Stimulated activated naive B cell treated with anti-CD40 and anti-IgM and Interleukin-4, amounts not matched to agents 10 μg/mL and 1 μg/mL and 100 μg/mL, for 72 hours (primary cell): ENCODE data around the gene DMBX1.

Source experiments
- ATAC-seq, 2 donors: fragments of 150-1000 bp; cut with Tn5 transposase; replicated peaks; 2 replicates each; pipeline ENCODE4 v1.10.0; 2021; ENCODE audit warnings: moderate library complexity in 1 of 2
- DNase-seq: peaks from one replicate; pipeline ENCODE4 v3.0.0; 2021
- H3K27ac Mint-ChIP-seq: one replicate; pipeline ENCODE4 v1.8.0; 2022; ENCODE audit warnings: mild to moderate bottlenecking, mixed read lengths
- H3K27me3 Mint-ChIP-seq, 2 donors: one replicate each; pipeline ENCODE4 v1.8.0; 2022; ENCODE audit warnings: mixed read lengths in 2 of 2
- H3K36me3 Mint-ChIP-seq, 2 donors: one replicate each; pipeline ENCODE4 v1.8.0; 2022; ENCODE audit warnings: mixed read lengths in 2 of 2, mild to moderate bottlenecking in 1 of 2
- H3K4me1 Mint-ChIP-seq, 2 donors: one replicate each; pipeline ENCODE4 v1.8.0; 2022; ENCODE audit warnings: mixed read lengths in 2 of 2, mild to moderate bottlenecking in 1 of 2
- H3K4me3 Mint-ChIP-seq, 2 donors: one replicate each; pipeline ENCODE4 v1.8.0; 2022; ENCODE audit warnings: mild to moderate bottlenecking in 2 of 2, mixed read lengths in 2 of 2, moderate library complexity in 1 of 2
- H3K9me3 Mint-ChIP-seq, 2 donors: one replicate each; pipeline ENCODE4 v1.8.0; 2022; ENCODE audit warnings: mixed read lengths in 2 of 2, mild to moderate bottlenecking in 1 of 2

The DMBX1 gene

GRCh38 chr1:46493316-46494032 is 3.8 kb downstream of the DMBX1 start:
- no peak for ATAC-seq
- DNase-seq: no peak
- peaks cover 19 to 22% of the 10 kb centered on the region in 2 donors for H3K4me1 Mint-ChIP-seq
- peaks cover 79 to 92% of the 10 kb centered on the region in 2 donors for H3K27me3 Mint-ChIP-seq
- H3K9me3 Mint-ChIP-seq: no peaks in the 10 kb centered on the region
- H3K4me3 Mint-ChIP-seq: no peak overlapping the region
- H3K36me3 Mint-ChIP-seq: peaks cover 0 to 5% of the 10 kb centered on the region in 2 donors
- H3K27ac Mint-ChIP-seq: no peak overlapping the region

- Mint-ChIP-seq H3K36me3 (peaks cover 0 to 3% of the 10 kb centered on the region in 2 donors), H3K27me3 (peaks cover 72 to 86% of the 10 kb centered on the region in 2 donors), H3K4me3 (no peak overlapping the region), H3K9me3 (no peaks in the 10 kb centered on the region), H3K27ac (no peak overlapping the region), H3K4me1 (peaks cover 7 to 8% of the 10 kb centered on the region in 2 donors)
- no peak for ATAC-seq
- DNase-seq: no peak
Measured at GRCh38 chr1:46494910-46495309, 5.3 kb downstream of the DMBX1 start.

- H3K36me3 Mint-ChIP-seq: no peaks in the 10 kb centered on the region
- H3K4me1 Mint-ChIP-seq: peaks cover 0 to 4% of the 10 kb centered on the region in 2 donors
- no peak overlapping the region for H3K27ac Mint-ChIP-seq
- ATAC-seq (no peak), DNase-seq (no peak)
- no peaks in the 10 kb centered on the region for H3K9me3 Mint-ChIP-seq
- H3K27me3 Mint-ChIP-seq: peaks cover 69 to 81% of the 10 kb centered on the region in 2 donors
- H3K4me3 Mint-ChIP-seq: no peak overlapping the region
Measured at GRCh38 chr1:46495778-46496177, 6.1 kb downstream of the DMBX1 start.

GRCh38 chr1:46496505-46496904 is 6.9 kb downstream of the DMBX1 start:
- ATAC-seq (no peak), DNase-seq (no peak)
- Mint-ChIP-seq H3K27ac (no peak overlapping the region), H3K9me3 (no peaks in the 10 kb centered on the region), H3K4me1 (peaks cover 0 to 4% of the 10 kb centered on the region in 2 donors), H3K27me3 (peaks cover 66 to 83% of the 10 kb centered on the region in 2 donors), H3K4me3 (no peak overlapping the region), H3K36me3 (no peaks in the 10 kb centered on the region)

- H3K36me3 Mint-ChIP-seq: no peaks in the 10 kb centered on the region
- H3K9me3 Mint-ChIP-seq: no peaks in the 10 kb centered on the region
- H3K4me3 Mint-ChIP-seq: no peak overlapping the region
- H3K27ac Mint-ChIP-seq: no peak overlapping the region
- H3K27me3 Mint-ChIP-seq: peaks cover 64 to 80% of the 10 kb centered on the region in 2 donors
- peaks cover 0 to 2% of the 10 kb centered on the region in 2 donors for H3K4me1 Mint-ChIP-seq
- ATAC-seq (no peak), DNase-seq (no peak)
Measured at GRCh38 chr1:46497020-46497419, 7.4 kb downstream of the DMBX1 start.

- no peaks in the 10 kb centered on the region for H3K9me3 Mint-ChIP-seq
- peaks cover 63 to 80% of the 10 kb centered on the region in 2 donors for H3K27me3 Mint-ChIP-seq
- no peaks in the 10 kb centered on the region for H3K36me3 Mint-ChIP-seq
- ATAC-seq: no peak
- peaks cover 0 to 1% of the 10 kb centered on the region in 2 donors for H3K4me1 Mint-ChIP-seq
- H3K27ac Mint-ChIP-seq: no peak overlapping the region
- H3K4me3 Mint-ChIP-seq: no peak overlapping the region
- DNase-seq: no peak
Measured at GRCh38 chr1:46497665-46498064, 8.0 kb downstream of the DMBX1 start.

GRCh38 chr1:46501528-46501927 is 11.9 kb downstream of the DMBX1 start:
- Mint-ChIP-seq H3K4me1 (no peaks in the 10 kb centered on the region), H3K27ac (no peak overlapping the region), H3K27me3 (peaks cover 42 to 58% of the 10 kb centered on the region in 2 donors), H3K9me3 (no peaks in the 10 kb centered on the region), H3K36me3 (no peaks in the 10 kb centered on the region), H3K4me3 (no peak overlapping the region)
- ATAC-seq: no peak
- DNase-seq: no peak

GRCh38 chr1:46503421-46503820 is 13.8 kb downstream of the DMBX1 start:
- Mint-ChIP-seq H3K27me3 (peaks cover 43 to 60% of the 10 kb centered on the region in 2 donors), H3K4me1 (no peaks in the 10 kb centered on the region), H3K4me3 (no peak overlapping the region), H3K36me3 (no peaks in the 10 kb centered on the region), H3K9me3 (no peaks in the 10 kb centered on the region), H3K27ac (no peak overlapping the region)
- ATAC-seq: no peak
- no peak for DNase-seq

- Mint-ChIP-seq H3K9me3 (no peaks in the 10 kb centered on the region), H3K36me3 (no peaks in the 10 kb centered on the region), H3K27me3 (peaks cover 31 to 41% of the 10 kb centered on the region in 2 donors), H3K27ac (no peak overlapping the region), H3K4me1 (no peaks in the 10 kb centered on the region), H3K4me3 (no peak overlapping the region)
- DNase-seq (no peak), ATAC-seq (no peak)
Measured at GRCh38 chr1:46506470-46507219, 17.0 kb downstream of the DMBX1 start.

GRCh38 chr1:46508757-46509156 is 19.1 kb downstream of the DMBX1 start:
- Mint-ChIP-seq H3K4me3 (no peak overlapping the region), H3K4me1 (no peaks in the 10 kb centered on the region), H3K9me3 (no peaks in the 10 kb centered on the region), H3K36me3 (no peaks in the 10 kb centered on the region), H3K27me3 (peaks cover 23 to 37% of the 10 kb centered on the region in 2 donors), H3K27ac (no peak overlapping the region)
- DNase-seq (no peak), ATAC-seq (no peak)

GRCh38 chr1:46510341-46510997 is 20.8 kb downstream of the DMBX1 start:
- no peak for DNase-seq
- Mint-ChIP-seq H3K4me3 (no peak overlapping the region), H3K27ac (no peak overlapping the region), H3K27me3 (peaks cover 27 to 44% of the 10 kb centered on the region in 2 donors), H3K9me3 (no peaks in the 10 kb centered on the region), H3K4me1 (no peaks in the 10 kb centered on the region), H3K36me3 (no peaks in the 10 kb centered on the region)
- no peak for ATAC-seq

- peaks cover 28 to 47% of the 10 kb centered on the region in 2 donors for H3K27me3 Mint-ChIP-seq
- no peak overlapping the region for H3K4me3 Mint-ChIP-seq
- no peaks in the 10 kb centered on the region for H3K4me1 Mint-ChIP-seq
- H3K36me3 Mint-ChIP-seq: no peaks in the 10 kb centered on the region
- no peak for DNase-seq
- ATAC-seq: no peak
- H3K27ac Mint-ChIP-seq: no peak overlapping the region
- no peaks in the 10 kb centered on the region for H3K9me3 Mint-ChIP-seq
Measured at GRCh38 chr1:46510998-46511365, 21.3 kb downstream of the DMBX1 start.

- Mint-ChIP-seq H3K4me3 (no peak overlapping the region), H3K4me1 (no peaks in the 10 kb centered on the region), H3K27ac (no peak overlapping the region), H3K27me3 (peaks cover 33 to 43% of the 10 kb centered on the region in 2 donors), H3K9me3 (no peaks in the 10 kb centered on the region), H3K36me3 (no peaks in the 10 kb centered on the region)
- ATAC-seq: no peak
- DNase-seq: no peak
Measured at GRCh38 chr1:46512135-46512791, 22.6 kb downstream of the DMBX1 start.

- H3K27me3 Mint-ChIP-seq: peaks cover 36 to 44% of the 10 kb centered on the region in 2 donors
- H3K36me3 Mint-ChIP-seq: no peaks in the 10 kb centered on the region
- H3K4me3 Mint-ChIP-seq: no peak overlapping the region
Measured at GRCh38 chr1:46512792-46513190, 23.2 kb downstream of the DMBX1 start.

More at GRCh38 chr1:46512792-46513190, 23.2 kb downstream of the DMBX1 start:
- DNase-seq: no peak
- Mint-ChIP-seq H3K27ac (no peak overlapping the region), H3K9me3 (no peaks in the 10 kb centered on the region), H3K4me1 (no peaks in the 10 kb centered on the region)
- no peak for ATAC-seq
